Ovary (tissue), 9 donors: ENCODE results near the gene S100A6. TPM values are rescaled to one million over a fixed set of nuclear protein-coding genes. Genes with fewer than 3 reads are reported as not detected.
"Not testable (repeated sequence)": the region's sequence is repeated elsewhere in the genome, so short reads cannot be mapped to it uniquely, and the experiment has no call there.

ENCODE experiments used
- DNase-seq, 5 donors: peaks; one replicate each; pipeline ENCODE4 v3.0.0-alpha.2; 2019 to 2020
- H3K27ac ChIP-seq, 2 donors: fragments of 200-600 bp; one replicate each; pipeline versions ENCODE4 v1.5.1 to v1.8.0; 2019 to 2022
- H3K27me3 ChIP-seq: fragments of 200-600 bp; one replicate; pipeline ENCODE4 v1.8.0; 2022
- H3K36me3 ChIP-seq: fragments of 200-600 bp; sonication (generic); one replicate; pipeline ENCODE4 v1.5.1; 2019
- H3K4me1 ChIP-seq: one replicate; pipeline ENCODE4 v1.8.1; 2013; ENCODE audit warnings: mild to moderate bottlenecking, moderate library complexity; ENCODE audit not compliant: insufficient read depth
- H3K4me3 ChIP-seq: fragments of 200-600 bp; sonication (generic); one replicate; pipeline ENCODE4 v1.5.1; 2017
- H3K9me3 ChIP-seq, 2 donors: fragments of 200-600 bp in 1 of 2; sonication (generic) in 1 of 2; one replicate each; pipeline versions ENCODE4 v1.5.1 to v1.8.1; 2013 to 2019; ENCODE audit warnings: mild to moderate bottlenecking in 1 of 2, moderate library complexity in 1 of 2
- CTCF ChIP-seq, 3 donors: fragments of 450-650 bp in 2 of 3; fragments of 200-600 bp in 1 of 3; IDR thresholded peaks; one replicate each; pipeline versions ENCODE4 v1.5.1 to v1.8.0; 2016 to 2022; ENCODE audit warnings: antibody characterized with exemption in 3 of 3, mild to moderate bottlenecking in 1 of 3
- EP300 ChIP-seq: sonication (generic); formaldehyde crosslinking; IDR thresholded peaks from one replicate; pipeline ENCODE4 v1.6.1; 2017; ENCODE audit warnings: antibody characterized with exemption
- POLR2A ChIP-seq: fragments of 450-650 bp; IDR thresholded peaks from one replicate; pipeline ENCODE4 v1.6.1; 2017; ENCODE audit warnings: antibody characterized with exemption, mild to moderate bottlenecking, moderate library complexity
- WGBS, 3 donors: extraction: QIAGEN DNeasy Blood & Tissue Kit in 1 of 3; methylation state at CpG; one replicate each; pipeline versions ENCODE4 v1.1.5 to v1.1.7; 2013 to 2017; 5-methylcytosine and 5-hydroxymethylcytosine counted together
- intact Hi-C, 4 donors: fragments of 100-400 bp; cut with DNase I; formaldehyde crosslinking; loops; one replicate each; pipeline versions ENCODE4 v1.11.0 to v1.15.1; 2022 to 2023
- polyA plus RNA-seq, 2 donors: library from polyadenylated mRNA; stranded (reverse); fragments of 200-250 nt in 1 of 2; fragments of 350-450 nt in 1 of 2; fragmentation: Illumina TruSeq in 1 of 2; extraction: RNeasy Lipid Tissue Mini Kit (QIAGEN cat#74804) in 1 of 2; gene quantifications; one replicate each; pipeline ENCODE4 v1.2.3, GENCODE V29; 2013 to 2014
- total RNA-seq, 7 donors: library from RNA; depleted of rRNA in 2 of 7; stranded (reverse); fragments of >200 nt in 2 of 7; fragmentation: NEBNext Ultra II Directional in 3 of 7; extraction: Animal tissue kit (Norgen Biotek cat#: 25700) in 3 of 7; gene quantifications; one replicate each; pipeline versions ENCODE4 v1.1.0 to v1.2.4, GENCODE V29; 2016 to 2023
- donor health status: DM: no; HTN: no; CAD: no; lungs with moderate emphysema.
- donor health status: DM: no; HTN: no; CAD: no.
- donor health status: Bipolar disorder and iron deficiency.
- donor health status: DM: yes; HTN: yes; CAD: no.
- donor health status: DM: no; HTN: no; CAD: no.
- donor health status: DM: yes; HTN: yes; CAD: no.

S100A6 gene
- total and polyA plus RNA-seq, 9 donors: 170 to 764 (median 460) TPM

- 82 to 90% (median 87%) methylated on average over 3 of the region's 3 CpGs for WGBS, 3 donors
- intact Hi-C loops: loop anchor here in 2 of 4 donors (5.0 to 10.0 kb wide), 3 partner anchors 46 to 196 kb away; partner anchors contain the start of genes ILF2 (in 1 of the 2), S100A1 (in 1 of the 2), S100A13 (in 1 of the 2) and SLC27A3 (in 1 of the 2)
These were observed 43.1 kb upstream of the S100A6 start for GRCh38 chr1:153578936-153579335.

GRCh38 chr1:153578490-153578889 lies 42.7 kb upstream of the S100A6 start:
- Histone ChIP-seq H3K4me3 (no peak overlapping the region), H3K27me3 (no peaks in the 10 kb centered on the region), H3K36me3 (no peaks in the 10 kb centered on the region), H3K4me1 (peaks cover 1% of the 10 kb centered on the region), H3K27ac (no peak overlapping the region), H3K9me3 (no peaks in the 10 kb centered on the region)
- TF ChIP-seq CTCF (IDR thresholded peaks at IDR 0.05): no peak
- TF ChIP-seq EP300: no peak
- no peak for TF ChIP-seq POLR2A
- intact Hi-C loops: loop anchor here in 2 of 4 donors (5.0 to 10.0 kb wide), 3 partner anchors 46 to 196 kb away; partner anchors contain the start of genes ILF2 (in 1 of the 2), S100A1 (in 1 of the 2), S100A13 (in 1 of the 2) and SLC27A3 (in 1 of the 2)
- DNase-seq: no peak

More at GRCh38 chr1:153578936-153579335, 43.1 kb upstream of the S100A6 start:
- Histone ChIP-seq H3K36me3 (no peaks in the 10 kb centered on the region), H3K9me3 (no peaks in the 10 kb centered on the region), H3K27ac (no peak overlapping the region), H3K4me3 (no peak overlapping the region), H3K27me3 (no peaks in the 10 kb centered on the region), H3K4me1 (peaks cover 1% of the 10 kb centered on the region)
- TF ChIP-seq EP300 (no peak), POLR2A (no peak), CTCF (IDR thresholded peaks at IDR 0.05) (no peak)
- no peak for DNase-seq

- no peaks in the 10 kb centered on the region for H3K36me3 ChIP-seq
- H3K9me3 ChIP-seq: no peaks in the 10 kb centered on the region
- H3K4me1 ChIP-seq: peaks cover 2% of the 10 kb centered on the region
- intact Hi-C loops: loop anchor here in 2 of 4 donors (5.0 to 10.0 kb wide), 3 partner anchors 47 to 197 kb away; partner anchors contain the start of genes ILF2 (in 1 of the 2), S100A1 (in 1 of the 2), S100A13 (in 1 of the 2) and SLC27A3 (in 1 of the 2)
- TF ChIP-seq POLR2A: no peak
- DNase-seq: no peak
- no peak overlapping the region for H3K4me3 ChIP-seq
- H3K27me3 ChIP-seq: no peaks in the 10 kb centered on the region
- no peak overlapping the region for H3K27ac ChIP-seq
- 83 to 88% (median 84%) methylated on average over 9 of the region's 9 CpGs for WGBS, 3 donors
These were observed 41.8 kb upstream of the S100A6 start for GRCh38 chr1:153577624-153578051.

GRCh38 chr1:153577138-153577537 lies 41.3 kb upstream of the S100A6 start:
- Histone ChIP-seq H3K27me3 (no peaks in the 10 kb centered on the region), H3K9me3 (no peaks in the 10 kb centered on the region), H3K27ac (no peak overlapping the region), H3K4me1 (peaks cover 2% of the 10 kb centered on the region), H3K36me3 (no peaks in the 10 kb centered on the region), H3K4me3 (no peak overlapping the region)
- DNase-seq: no peak
- no peak for TF ChIP-seq EP300
- no peak for TF ChIP-seq POLR2A
- no peak for TF ChIP-seq CTCF (IDR thresholded peaks at IDR 0.05)
- WGBS, 3 donors: 83 to 91% (median 85%) methylated on average over 4 of the region's 4 CpGs
- intact Hi-C loops: loop anchor here in 2 of 4 donors (5.0 to 10.0 kb wide), 3 partner anchors 48 to 198 kb away; partner anchors contain the start of genes ILF2 (in 1 of the 2), S100A1 (in 1 of the 2), S100A13 (in 1 of the 2) and SLC27A3 (in 1 of the 2)

GRCh38 chr1:153575497-153575896 lies 39.7 kb upstream of the S100A6 start:
- not testable (repeated sequence) for DNase-seq, H3K4me1 ChIP-seq, H3K9me3 ChIP-seq, H3K36me3 ChIP-seq, H3K27ac ChIP-seq, H3K27me3 ChIP-seq, H3K4me3 ChIP-seq
- 87 to 89% (median 88%) methylated on average over 10 of the region's 10 CpGs for WGBS, 3 donors
- intact Hi-C loops: loop anchor here in 2 of 4 donors (5.0 to 10.0 kb wide), 3 partner anchors 49 to 199 kb away; partner anchors contain the start of genes ILF2 (in 1 of the 2), S100A1 (in 1 of the 2), S100A13 (in 1 of the 2) and SLC27A3 (in 1 of the 2)

- WGBS, 3 donors: 91 to 93% (median 93%) methylated on average over 17 to 35 of the region's 35 CpGs
- not testable (repeated sequence) for H3K27ac ChIP-seq, H3K4me3 ChIP-seq, H3K27me3 ChIP-seq, H3K4me1 ChIP-seq, DNase-seq, H3K9me3 ChIP-seq, H3K36me3 ChIP-seq
- intact Hi-C loops: loop anchor here in 2 of 4 donors (5.0 to 10.0 kb wide), 3 partner anchors 50 to 200 kb away; partner anchors contain the start of genes ILF2 (in 1 of the 2), S100A1 (in 1 of the 2), S100A13 (in 1 of the 2) and SLC27A3 (in 1 of the 2)
These were observed 39.3 kb upstream of the S100A6 start for GRCh38 chr1:153575081-153575491.
